Measurements from ENCODE around the gene CHAD. TPM values are rescaled to one million over a fixed set of nuclear protein-coding genes. Genes with fewer than 3 reads are reported as not detected.
"Not testable (repeated sequence)": the region's sequence is repeated elsewhere in the genome, so short reads cannot be mapped to it uniquely, and the experiment has no call there.

Gene CHAD
- total and polyA plus RNA-seq, 3 donors from 2014 or later, result 0.79 to 2.9 (median 0.81) TPM

GRCh38 chr17:50475362-50475761 is 6.7 kb upstream of the CHAD start:
- DNase-seq, result no peak
- no peak for TF ChIP-seq POLR2A (IDR thresholded peaks at IDR 0.05)
- TF ChIP-seq CTCF (IDR thresholded peaks at IDR 0.05), result no peak
- no peaks in the 10 kb centered on the region for H3K27me3 ChIP-seq
- peaks cover 31% of the 10 kb centered on the region for H3K4me1 ChIP-seq
- H3K4me3 ChIP-seq, result no peak overlapping the region
- 73 to 91% methylated on average over 4 of the region's 4 CpGs for WGBS, 2 donors
- no peaks in the 10 kb centered on the region for H3K9me3 ChIP-seq
- intact Hi-C loops (cut with DNase I; ENCODE audit: low total_unique reads), result loop anchor here (10.0 kb wide), 1 partner anchor 101 kb away; the partner anchor contains the start of genes EME1 and MRPL27
- no peaks in the 10 kb centered on the region for H3K36me3 ChIP-seq (ENCODE audit: low read depth, missing control alignments)
- no peak overlapping the region for H3K27ac ChIP-seq

GRCh38 chr17:50474523-50474922 is 5.8 kb upstream of the CHAD start:
- 73 to 76% methylated on average over 6 of the region's 6 CpGs for WGBS, 2 donors
- DNase-seq, result peak; percentile 59

GRCh38 chr17:50473901-50474300 is 5.2 kb upstream of the CHAD start:
- no peak for DNase-seq
- H3K27me3 ChIP-seq, result no peaks in the 10 kb centered on the region
- no peaks in the 10 kb centered on the region for H3K9me3 ChIP-seq
- intact Hi-C loops (cut with DNase I; ENCODE audit: low total_unique reads), result loop anchor here (10.0 kb wide), 1 partner anchor 99 kb away; the partner anchor contains the start of genes EME1 and MRPL27
- H3K4me1 ChIP-seq, result peaks cover 40% of the 10 kb centered on the region
- H3K36me3 ChIP-seq (ENCODE audit: low read depth, missing control alignments), result no peaks in the 10 kb centered on the region
- H3K4me3 ChIP-seq, result no peak overlapping the region
- TF ChIP-seq POLR2A (IDR thresholded peaks at IDR 0.05), result no peak
- no peak for TF ChIP-seq CTCF (IDR thresholded peaks at IDR 0.05)
- H3K27ac ChIP-seq, result no peak overlapping the region
- WGBS, 2 donors, result 74% methylated on average over 11 of the region's 11 CpGs

More at GRCh38 chr17:50474523-50474922, 5.8 kb upstream of the CHAD start:
- Histone ChIP-seq H3K27me3 (no peaks in the 10 kb centered on the region), H3K4me3 (no peak overlapping the region), H3K9me3 (no peaks in the 10 kb centered on the region), H3K4me1 (peaks cover 35% of the 10 kb centered on the region), H3K36me3 (ENCODE audit: low read depth, missing control alignments) (no peaks in the 10 kb centered on the region), H3K27ac (no peak overlapping the region)
- intact Hi-C loops (cut with DNase I; ENCODE audit: low total_unique reads), result loop anchor here (10.0 kb wide), 1 partner anchor 100 kb away; the partner anchor contains the start of genes EME1 and MRPL27
- TF ChIP-seq POLR2A (IDR thresholded peaks at IDR 0.05), result no peak
- TF ChIP-seq CTCF (IDR thresholded peaks at IDR 0.05), result no peak

GRCh38 chr17:50472761-50473161 is 4.1 kb upstream of the CHAD start:
- H3K4me3 ChIP-seq; H3K27ac ChIP-seq; H3K27me3 ChIP-seq; DNase-seq; H3K9me3 ChIP-seq; H3K36me3 ChIP-seq (ENCODE audit: low read depth, missing control alignments): not testable (repeated sequence)
- 89 to 96% methylated on average over 13 of the region's 13 CpGs for WGBS, 2 donors
- intact Hi-C loops (cut with DNase I; ENCODE audit: low total_unique reads), result loop anchor here (10.0 kb wide), 1 partner anchor 98 kb away; the partner anchor contains the start of genes EME1 and MRPL27
- H3K4me1 ChIP-seq, result peaks cover 41% of the 10 kb centered on the region

GRCh38 chr17:50472286-50472685 is 3.6 kb upstream of the CHAD start:
- no peak overlapping the region for H3K4me3 ChIP-seq
- peaks cover 39% of the 10 kb centered on the region for H3K4me1 ChIP-seq
- intact Hi-C loops (cut with DNase I; ENCODE audit: low total_unique reads), result loop anchor here (10.0 kb wide), 1 partner anchor 97 kb away; the partner anchor contains the start of genes EME1 and MRPL27

More at GRCh38 chr17:50472286-50472685, 3.6 kb upstream of the CHAD start:
- Histone ChIP-seq H3K36me3 (ENCODE audit: low read depth, missing control alignments) (no peaks in the 10 kb centered on the region), H3K27me3 (no peaks in the 10 kb centered on the region), H3K27ac (no peak overlapping the region), H3K9me3 (no peaks in the 10 kb centered on the region)
- TF ChIP-seq POLR2A (IDR thresholded peaks at IDR 0.05) (no peak), CTCF (IDR thresholded peaks at IDR 0.05) (no peak)
- DNase-seq, result no peak
- 93 to 96% methylated on average over 10 of the region's 10 CpGs for WGBS, 2 donors

Data from testis (tissue), 3 donors.